Muscle of arm (tissue), 12 donors: Measurements from ENCODE around the gene NPAS4. TPM values are rescaled to one million over a fixed set of nuclear protein-coding genes. Genes with fewer than 3 reads are reported as not detected.

Experiments used
- polyA plus RNA-seq, 12 donors: library from polyadenylated mRNA; unstranded; fragments of 120-200 nt; gene quantifications; one replicate each; pipeline ENCODE4 v1.2.1, GENCODE V29; 2013; ENCODE audit not compliant: insufficient read length in 12 of 12

NPAS4 gene
- polyA plus RNA-seq, 12 donors: 0.07 to 0.58 (median 0.22) TPM; not detected in 4

Other genes starting within 250 kb of the NPAS4 start
- 10 to 100 TPM in 10 of 12 donors, 1 to 10 TPM in 1, not detected in 1; 8.3 to 21.6 (median 14.8) TPM for gene KLC2, start 163.3 kb upstream of the NPAS4 start, polyA plus RNA-seq
- gene RAB1B, start 152.4 kb upstream of the NPAS4 start, polyA plus RNA-seq: 100 to 1,000 TPM in 2 of 12 donors, 10 to 100 TPM in 9, not detected in 1; 74.0 to 118 (median 89.9) TPM
- gene CNIH2, start 142.9 kb upstream of the NPAS4 start, polyA plus RNA-seq: 1 to 10 TPM in 11 of 12 donors, not detected in 1; 1.6 to 9.4 (median 4.7) TPM
- gene YIF1A, start 131.9 kb upstream of the NPAS4 start, polyA plus RNA-seq: 100 to 1,000 TPM in 1 of 12 donors, 10 to 100 TPM in 10, not detected in 1; 30.1 to 132 (median 40.9) TPM
- gene TMEM151A, start 129.1 kb upstream of the NPAS4 start, polyA plus RNA-seq: under 1 TPM in 1 of 12 donors, not detected in 11; 0.08 TPM
- gene CD248, start 104.0 kb upstream of the NPAS4 start, polyA plus RNA-seq: 100 to 1,000 TPM in 4 of 12 donors, 10 to 100 TPM in 7, not detected in 1; 58.8 to 208 (median 73.9) TPM
- 10 to 100 TPM in 1 of 12 donors, 1 to 10 TPM in 9, not detected in 2; 4.1 to 11.7 (median 5.9) TPM for gene RIN1, start 84.6 kb upstream of the NPAS4 start, polyA plus RNA-seq
- gene BRMS1, start 75.9 kb upstream of the NPAS4 start, polyA plus RNA-seq: 10 to 100 TPM in 11 of 12 donors, not detected in 1; 14.7 to 28.4 (median 19.2) TPM
- 10 to 100 TPM in 11 of 12 donors, not detected in 1; 16.0 to 25.2 (median 20.3) TPM for gene B4GAT1, start 73.4 kb upstream of the NPAS4 start, polyA plus RNA-seq
- gene SLC29A2, start 49.3 kb upstream of the NPAS4 start, polyA plus RNA-seq: 10 to 100 TPM in 11 of 12 donors, not detected in 1; 13.7 to 38.4 (median 25.3) TPM
- gene MRPL11, start 17.8 kb downstream of the NPAS4 start, polyA plus RNA-seq: 10 to 100 TPM in 11 of 12 donors, not detected in 1; 42.2 to 62.4 (median 46.3) TPM
- gene PELI3, start 45.9 kb downstream of the NPAS4 start, polyA plus RNA-seq: 1 to 10 TPM in 11 of 12 donors, not detected in 1; 4.2 to 10.0 (median 5.2) TPM
- gene DPP3, start 59.4 kb downstream of the NPAS4 start, polyA plus RNA-seq: 10 to 100 TPM in 11 of 12 donors, not detected in 1; 15.5 to 45.8 (median 21.7) TPM
- gene BBS1, start 89.6 kb downstream of the NPAS4 start, polyA plus RNA-seq: 10 to 100 TPM in 11 of 12 donors, not detected in 1; 15.8 to 34.2 (median 20.8) TPM
- gene ZDHHC24, start 125.0 kb downstream of the NPAS4 start, polyA plus RNA-seq: 1 to 10 TPM in 11 of 12 donors, not detected in 1; 2.9 to 8.1 (median 4.9) TPM
- gene ACTN3, start 125.9 kb downstream of the NPAS4 start, polyA plus RNA-seq: 100 to 1,000 TPM in 5 of 12 donors, 10 to 100 TPM in 6, not detected in 1; 26.5 to 263 (median 61.4) TPM
- gene CTSF, start 147.6 kb downstream of the NPAS4 start, polyA plus RNA-seq: 10 to 100 TPM in 11 of 12 donors, not detected in 1; 23.6 to 41.0 (median 29.6) TPM
- gene CCDC87, start 172.0 kb downstream of the NPAS4 start, polyA plus RNA-seq: under 1 TPM in 9 of 12 donors, not detected in 3; 0.08 to 0.27 (median 0.12) TPM
- 10 to 100 TPM in 11 of 12 donors, not detected in 1; 23.2 to 49.3 (median 29.5) TPM for gene CCS, start 172.2 kb downstream of the NPAS4 start, polyA plus RNA-seq
- gene RBM14, start 195.6 kb downstream of the NPAS4 start, polyA plus RNA-seq: 10 to 100 TPM in 11 of 12 donors, not detected in 1; 32.3 to 55.3 (median 37.4) TPM
- 100 to 1,000 TPM in 11 of 12 donors, not detected in 1; 107 to 161 (median 147) TPM for gene RBM4, start 217.7 kb downstream of the NPAS4 start, polyA plus RNA-seq